BLaER1 treated with 17β-estradiol and CSF1 and Interleukin-3, amounts not matched to agents 10 nM and 100 nM (cell line): ENCODE data around the gene TRIM23.

Experiments used
- H3K27ac ChIP-seq, 11 experiments: shearing (Covaris generic); formaldehyde crosslinking; 2 replicates each; pipeline ENCODE4 v1.8.1; 2022
- H3K27me3 ChIP-seq, 11 experiments: shearing (Covaris generic); formaldehyde crosslinking; 2 replicates each; pipeline ENCODE4 v1.8.1; 2022
- H3K36me3 ChIP-seq, 11 experiments: shearing (Covaris generic); formaldehyde crosslinking; 2 replicates each; pipeline ENCODE4 v1.8.1; 2022
- H3K4me1 ChIP-seq, 10 experiments: shearing (Covaris generic); formaldehyde crosslinking; 2 replicates each; pipeline ENCODE4 v1.8.1; 2022
- H3K4me2 ChIP-seq, 11 experiments: shearing (Covaris generic); formaldehyde crosslinking; 2 replicates each; pipeline ENCODE4 v1.8.1; 2022
- H3K4me3 ChIP-seq, 10 experiments: shearing (Covaris generic); formaldehyde crosslinking; 2 replicates each; pipeline ENCODE4 v1.8.1; 2022
- H3K9ac ChIP-seq, 11 experiments: shearing (Covaris generic); formaldehyde crosslinking; 2 replicates each; pipeline ENCODE4 v1.8.1; 2022
- H3K9me3 ChIP-seq, 11 experiments: shearing (Covaris generic); formaldehyde crosslinking; replicated peaks in 1 of 11; 2 replicates each; pipeline ENCODE4 v1.8.1; 2022
- H4K20me1 ChIP-seq, 11 experiments: shearing (Covaris generic); formaldehyde crosslinking; 2 replicates each; pipeline ENCODE4 v1.8.1; 2022
- Cebpa-rat ChIP-seq, 11 experiments: shearing (Covaris generic); IDR thresholded peaks; 2 replicates each; pipeline ENCODE4 v1.8.1; 2022

The TRIM23 gene

DNA sequence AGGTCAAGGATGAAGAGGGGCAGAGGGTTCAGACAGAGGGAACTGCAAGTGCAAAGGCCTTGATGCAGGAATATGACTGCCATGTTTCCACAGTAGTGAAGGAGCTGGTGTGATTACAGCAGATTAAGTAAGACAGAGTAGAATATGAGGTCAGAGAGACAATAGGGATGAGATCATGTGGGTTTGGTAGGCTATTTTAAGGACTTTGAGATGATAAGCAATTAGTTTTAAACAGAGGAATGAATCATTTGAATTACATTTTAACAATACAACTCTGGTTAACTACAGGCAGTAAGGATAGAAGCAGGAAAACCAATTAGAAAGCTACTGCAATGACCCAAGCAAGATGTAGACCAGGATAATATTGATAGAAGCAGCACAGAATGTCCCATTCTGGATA lies 68.8 kb downstream of the TRIM23 start:
- Histone ChIP-seq H3K4me1 (peaks cover 0 to 7% (median 0%) of the 10 kb centered on the region in 10 experiments; a peak in 2 of 20 replicates), H3K9me3 (no peaks in the 10 kb centered on the region), H3K4me3 (no peak overlapping the region), H3K4me2 (no peak overlapping the region), H3K27ac (no peak overlapping the region), H3K36me3 (peaks cover 12 to 97% (median 77%) of the 10 kb centered on the region in 11 experiments; a peak in 21 of 22 replicates), H4K20me1 (peaks cover 0 to 15% (median 0%) of the 10 kb centered on the region in 11 experiments; a peak in 4 of 22 replicates), H3K9ac (no peak overlapping the region), H3K27me3 (no peaks in the 10 kb centered on the region)
- no peak for TF ChIP-seq Cebpa-rat (IDR thresholded peaks at IDR 0.05)

DNA sequence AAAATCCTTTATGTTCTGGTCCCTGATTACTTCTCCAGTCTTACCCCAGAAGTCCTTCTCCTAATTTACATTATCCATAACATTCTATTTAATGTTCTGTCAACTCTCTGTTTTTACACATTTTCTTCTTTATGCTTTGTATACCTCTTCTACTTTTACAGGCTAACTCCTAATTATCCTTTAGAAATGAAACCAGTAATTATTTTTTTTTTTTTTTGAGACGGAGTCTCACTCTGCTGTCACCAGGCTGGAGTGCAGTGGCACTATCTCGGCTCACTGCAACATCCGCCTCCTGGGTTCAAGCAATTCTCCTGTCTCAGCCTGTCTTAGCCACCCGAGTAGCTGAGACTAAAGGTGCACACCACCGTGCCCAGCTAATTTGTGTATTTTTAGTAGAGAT lies 70.2 kb downstream of the TRIM23 start:
- Histone ChIP-seq H3K27me3 (no peaks in the 10 kb centered on the region), H3K36me3 (peaks cover 25 to 98% (median 85%) of the 10 kb centered on the region in 11 experiments)
- no peak for TF ChIP-seq Cebpa-rat (IDR thresholded peaks at IDR 0.05)

DNA sequence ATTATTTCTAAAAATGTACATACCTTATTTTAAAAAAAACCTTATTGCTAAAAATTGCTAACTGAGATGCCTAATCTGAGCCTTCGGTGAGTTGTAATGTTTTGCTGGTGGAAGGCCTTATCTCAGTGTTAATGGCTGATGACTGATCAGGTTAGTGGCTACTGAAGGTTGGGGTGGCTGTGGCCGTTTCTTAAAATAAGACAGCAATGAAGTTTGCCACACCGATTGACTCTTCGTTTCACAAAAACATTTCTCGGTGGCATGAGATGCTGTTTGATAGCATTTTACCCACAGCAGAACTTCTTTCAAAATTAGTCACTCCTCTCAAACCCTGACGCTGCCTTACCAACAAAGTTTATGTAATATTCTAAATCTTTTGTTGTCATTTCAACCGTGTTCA lies 75.9 kb downstream of the TRIM23 start:
- Histone ChIP-seq H3K27me3 (no peaks in the 10 kb centered on the region), H3K4me2 (no peak overlapping the region), H4K20me1 (peaks cover 0 to 5% (median 0%) of the 10 kb centered on the region in 11 experiments; a peak in 2 of 22 replicates), H3K36me3 (peaks cover 25 to 97% (median 88%) of the 10 kb centered on the region in 11 experiments), H3K4me1 (peaks cover 0 to 2% (median 0%) of the 10 kb centered on the region in 10 experiments; a peak in 1 of 20 replicates), H3K27ac (no peak overlapping the region), H3K9me3 (no peaks in the 10 kb centered on the region), H3K4me3 (no peak overlapping the region), H3K9ac (no peak overlapping the region)
- no peak for TF ChIP-seq Cebpa-rat (IDR thresholded peaks at IDR 0.05)

More for the DNA sequence above, 70.2 kb downstream of the TRIM23 start:
- H3K27ac ChIP-seq = no peak overlapping the region
- no peak overlapping the region for H3K4me2 ChIP-seq
- H3K4me3 ChIP-seq = no peak overlapping the region
- H3K9me3 ChIP-seq = no peaks in the 10 kb centered on the region
- peaks cover 0 to 15% (median 0%) of the 10 kb centered on the region in 11 experiments; a peak in 4 of 22 replicates for H4K20me1 ChIP-seq
- H3K9ac ChIP-seq = no peak overlapping the region
- H3K4me1 ChIP-seq = peaks cover 0 to 7% (median 0%) of the 10 kb centered on the region in 10 experiments; a peak in 1 of 20 replicates

GRCh38 chr5:65546141-65546540 lies 78.0 kb downstream of the TRIM23 start:
- no peak overlapping the region for H3K27ac ChIP-seq
- no peaks in the 10 kb centered on the region for H3K9me3 ChIP-seq
- no peak overlapping the region for H3K4me2 ChIP-seq
- no peaks in the 10 kb centered on the region for H4K20me1 ChIP-seq
- no peaks in the 10 kb centered on the region for H3K27me3 ChIP-seq
- no peak overlapping the region for H3K4me3 ChIP-seq
- no peak for TF ChIP-seq Cebpa-rat (IDR thresholded peaks at IDR 0.05)
- no peaks in the 10 kb centered on the region for H3K4me1 ChIP-seq
- H3K36me3 ChIP-seq = peaks cover 30 to 100% (median 97%) of the 10 kb centered on the region in 11 experiments
- no peak overlapping the region for H3K9ac ChIP-seq

- no peak overlapping the region for H3K27ac ChIP-seq
- H4K20me1 ChIP-seq = no peaks in the 10 kb centered on the region; a peak in 1 of 22 replicates
- no peak overlapping the region for H3K9ac ChIP-seq
- H3K4me1 ChIP-seq = no peaks in the 10 kb centered on the region
- no peak overlapping the region for H3K4me3 ChIP-seq
- no peak overlapping the region for H3K4me2 ChIP-seq
- H3K9me3 ChIP-seq = no peaks in the 10 kb centered on the region
- TF ChIP-seq Cebpa-rat (IDR thresholded peaks at IDR 0.05) = no peak
- peaks cover 24 to 100% (median 97%) of the 10 kb centered on the region in 11 experiments for H3K36me3 ChIP-seq
- no peaks in the 10 kb centered on the region for H3K27me3 ChIP-seq
Measured at GRCh38 chr5:65544473-65544872, 79.7 kb downstream of the TRIM23 start.

DNA sequence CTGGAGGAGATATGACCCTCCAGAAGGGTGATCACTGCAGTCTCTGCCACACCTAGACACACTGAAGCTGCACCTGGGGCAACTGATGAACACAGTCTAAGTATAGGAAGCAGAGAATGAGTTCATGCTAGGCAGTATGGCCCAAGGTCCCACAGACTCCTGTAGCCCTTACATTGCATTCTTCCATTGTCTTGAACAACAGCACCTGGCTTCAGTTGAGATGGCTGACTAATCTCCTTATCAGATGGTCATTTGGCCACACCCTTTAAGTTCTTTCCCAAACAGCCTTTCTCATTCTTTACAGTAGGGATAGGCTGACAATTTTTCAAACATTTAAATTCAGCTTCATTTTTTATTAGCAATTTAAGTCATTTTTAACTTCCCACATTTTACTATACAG lies 84.3 kb downstream of the TRIM23 start:
- H3K27me3 ChIP-seq = no peaks in the 10 kb centered on the region
- no peak overlapping the region for H3K27ac ChIP-seq
- peaks cover 14 to 97% (median 87%) of the 10 kb centered on the region in 11 experiments for H3K36me3 ChIP-seq
- no peak overlapping the region for H3K4me2 ChIP-seq
- no peaks in the 10 kb centered on the region for H3K9me3 ChIP-seq
- H3K4me1 ChIP-seq = no peaks in the 10 kb centered on the region
- TF ChIP-seq Cebpa-rat (IDR thresholded peaks at IDR 0.05) = no peak
- no peaks in the 10 kb centered on the region; a peak in 1 of 22 replicates for H4K20me1 ChIP-seq
- no peak overlapping the region for H3K9ac ChIP-seq
- H3K4me3 ChIP-seq = no peak overlapping the region
